Measurements from ENCODE around the gene PRPF18.

PRPF18 gene

DNA sequence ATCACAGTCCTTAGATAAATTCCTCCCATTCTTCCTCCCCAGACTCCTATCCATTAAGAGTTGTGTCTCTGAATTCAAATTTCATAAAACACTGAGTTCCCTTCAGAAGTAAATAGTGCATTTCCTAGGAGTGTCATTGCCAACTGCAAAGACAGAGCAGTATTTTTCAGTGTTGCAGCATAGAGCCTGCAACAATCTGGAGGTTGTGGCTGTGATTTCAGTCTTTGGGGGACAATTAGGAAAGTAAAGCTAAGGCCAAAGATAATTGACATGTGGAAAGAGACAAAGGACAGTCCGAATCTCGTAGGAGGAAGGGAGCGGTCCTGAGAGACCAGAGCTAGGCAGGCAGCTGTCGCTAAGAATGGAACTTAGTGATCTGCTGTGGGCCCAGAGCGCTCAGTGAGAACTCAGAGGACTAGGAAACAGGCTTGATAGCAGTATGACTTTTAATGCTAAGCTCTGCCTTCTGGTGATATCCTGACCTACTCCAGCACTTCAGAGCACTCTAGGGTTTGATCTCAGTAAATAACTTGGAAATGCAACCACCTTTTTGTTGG lies 46.2 kb downstream of the PRPF18 start:
- TF ChIP-seq, protein P1, sequence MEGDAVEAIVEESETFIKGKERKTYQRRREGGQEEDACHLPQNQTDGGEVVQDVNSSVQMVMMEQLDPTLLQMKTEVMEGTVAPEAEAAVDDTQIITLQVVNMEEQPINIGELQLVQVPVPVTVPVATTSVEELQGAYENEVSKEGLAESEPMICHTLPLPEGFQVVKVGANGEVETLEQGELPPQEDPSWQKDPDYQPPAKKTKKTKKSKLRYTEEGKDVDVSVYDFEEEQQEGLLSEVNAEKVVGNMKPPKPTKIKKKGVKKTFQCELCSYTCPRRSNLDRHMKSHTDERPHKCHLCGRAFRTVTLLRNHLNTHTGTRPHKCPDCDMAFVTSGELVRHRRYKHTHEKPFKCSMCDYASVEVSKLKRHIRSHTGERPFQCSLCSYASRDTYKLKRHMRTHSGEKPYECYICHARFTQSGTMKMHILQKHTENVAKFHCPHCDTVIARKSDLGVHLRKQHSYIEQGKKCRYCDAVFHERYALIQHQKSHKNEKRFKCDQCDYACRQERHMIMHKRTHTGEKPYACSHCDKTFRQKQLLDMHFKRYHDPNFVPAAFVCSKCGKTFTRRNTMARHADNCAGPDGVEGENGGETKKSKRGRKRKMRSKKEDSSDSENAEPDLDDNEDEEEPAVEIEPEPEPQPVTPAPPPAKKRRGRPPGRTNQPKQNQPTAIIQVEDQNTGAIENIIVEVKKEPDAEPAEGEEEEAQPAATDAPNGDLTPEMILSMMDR (IDR thresholded peaks at IDR 0.05): no peak

DNA sequence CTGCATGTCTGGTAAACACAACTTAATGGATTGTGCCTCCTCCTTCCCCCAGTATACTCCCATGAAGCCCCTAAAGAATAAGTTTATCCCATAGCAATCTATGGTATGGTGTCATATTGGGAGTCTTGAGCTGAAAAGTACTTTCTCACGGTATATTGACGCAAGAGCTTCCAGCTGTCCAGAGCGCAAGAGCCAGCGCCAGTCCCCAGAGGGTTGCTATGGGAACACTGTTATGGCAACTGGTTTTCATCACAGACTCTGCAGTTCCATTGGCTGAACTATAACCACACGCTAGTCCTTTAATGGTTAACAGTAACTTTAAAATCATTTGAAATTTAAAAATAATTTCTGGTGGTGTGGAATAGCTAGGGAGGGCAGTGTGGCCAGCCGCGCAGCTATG lies 46.9 kb downstream of the PRPF18 start:
- TF ChIP-seq, protein P1 (IDR thresholded peaks at IDR 0.05): no peak

DNA sequence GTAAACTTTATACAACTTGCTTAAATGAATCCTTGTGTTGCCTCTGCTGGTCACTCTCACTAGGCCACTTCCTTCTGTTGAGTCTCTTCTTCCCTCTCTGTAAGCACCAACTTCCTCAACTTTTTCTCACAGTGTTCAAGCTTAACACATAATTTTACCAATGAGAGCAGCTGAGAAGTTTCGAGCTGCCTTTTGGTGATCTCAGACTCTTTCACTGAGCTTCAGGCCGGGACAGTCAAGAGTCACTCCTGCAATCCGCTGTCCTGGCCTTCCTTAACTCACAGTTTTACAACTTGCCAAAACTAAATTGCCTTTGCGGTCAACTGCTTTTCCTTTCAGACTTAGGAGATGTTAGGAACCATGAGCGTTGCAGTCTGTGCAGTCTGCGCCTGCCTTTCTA lies 47.4 kb downstream of the PRPF18 start:
- TF ChIP-seq, protein P1 (IDR thresholded peaks at IDR 0.05): no peak

DNA sequence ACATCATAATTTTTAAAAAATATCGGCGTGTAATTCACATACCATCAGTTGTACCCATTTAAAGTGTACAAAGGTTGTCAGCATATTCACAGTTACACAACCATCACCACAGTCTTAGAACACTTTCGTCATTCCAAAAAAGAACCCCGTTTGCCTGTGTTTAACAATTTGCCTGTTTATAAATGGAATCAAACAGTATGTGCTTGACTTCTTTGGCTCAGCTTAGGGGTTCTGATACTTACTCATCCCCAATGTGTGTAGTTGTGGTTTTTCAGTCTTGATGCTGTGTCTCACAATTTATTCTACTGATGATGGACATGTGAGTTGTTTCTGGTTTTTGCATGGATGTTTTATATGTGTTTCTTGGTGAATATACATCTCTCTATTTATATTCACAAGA lies 50.0 kb downstream of the PRPF18 start:
- TF ChIP-seq, protein P1 (IDR thresholded peaks at IDR 0.05): no peak

DNA sequence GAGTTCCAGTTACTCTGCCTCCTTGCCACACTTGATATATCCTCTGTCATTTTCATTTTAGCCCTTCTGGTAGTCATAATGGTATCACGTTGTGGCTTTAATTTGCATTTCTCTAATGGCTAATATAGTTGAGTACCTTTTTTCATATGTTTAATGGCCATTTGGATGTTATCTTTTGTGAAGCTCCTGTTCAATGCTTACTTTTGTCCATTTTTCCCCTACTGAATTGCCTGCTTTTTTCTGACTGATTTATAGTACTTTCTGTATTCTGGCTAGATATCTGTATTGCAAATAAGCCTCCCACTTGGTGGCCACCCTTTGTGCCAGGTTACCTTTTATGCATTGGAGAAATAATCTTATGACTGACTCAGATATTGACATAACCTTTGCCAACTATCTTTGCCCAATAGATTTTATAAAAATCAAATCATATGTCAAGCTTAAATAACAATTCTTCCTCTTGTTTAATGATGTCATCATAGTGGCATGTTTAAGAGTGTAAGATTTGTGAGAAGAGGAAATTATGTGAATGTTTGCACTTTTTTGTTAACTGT lies 50.6 kb downstream of the PRPF18 start:
- TF ChIP-seq, protein P1 (IDR thresholded peaks at IDR 0.05): no peak

DNA sequence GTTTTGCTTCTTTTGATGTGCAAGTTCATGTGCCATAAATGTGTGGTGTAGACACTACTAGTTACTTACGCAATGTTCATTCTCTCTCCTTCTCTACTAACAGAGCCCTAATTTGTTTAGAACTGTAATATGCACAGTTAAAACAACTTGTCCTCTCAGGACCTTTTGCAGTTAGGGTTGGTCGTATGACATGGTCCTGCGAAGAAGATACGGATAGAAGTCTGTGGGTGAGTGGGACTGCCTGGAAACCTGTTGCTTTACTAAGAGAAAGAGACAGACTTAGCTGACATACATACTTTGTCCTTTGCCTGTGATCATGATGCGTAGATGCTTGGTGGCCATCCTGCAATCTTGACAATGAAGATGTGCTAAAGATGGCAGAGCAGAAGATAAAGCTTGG lies 51.1 kb downstream of the PRPF18 start:
- TF ChIP-seq, protein P1 (IDR thresholded peaks at IDR 0.05): no peak

DNA sequence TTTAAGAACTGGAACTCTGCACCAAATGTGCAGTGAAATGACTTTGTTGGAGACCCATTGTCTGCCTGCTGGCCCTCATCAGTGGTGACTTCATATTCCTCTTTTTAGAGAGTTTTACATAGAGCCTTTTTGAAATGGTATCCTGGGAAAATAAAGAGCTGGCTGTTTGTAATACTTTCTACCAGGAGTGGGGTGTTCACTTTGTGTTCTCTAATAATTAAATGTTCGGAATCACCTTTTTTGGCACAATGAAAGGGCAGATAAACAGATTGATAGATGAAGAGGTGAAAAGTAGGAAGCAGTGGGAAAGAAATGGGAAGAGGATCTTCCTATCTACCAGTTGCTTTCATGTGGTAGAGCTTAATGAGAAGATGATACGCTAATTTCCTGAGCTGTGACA lies 55.5 kb downstream of the PRPF18 start:
- TF ChIP-seq, protein P1 (IDR thresholded peaks at IDR 0.05): no peak

DNA sequence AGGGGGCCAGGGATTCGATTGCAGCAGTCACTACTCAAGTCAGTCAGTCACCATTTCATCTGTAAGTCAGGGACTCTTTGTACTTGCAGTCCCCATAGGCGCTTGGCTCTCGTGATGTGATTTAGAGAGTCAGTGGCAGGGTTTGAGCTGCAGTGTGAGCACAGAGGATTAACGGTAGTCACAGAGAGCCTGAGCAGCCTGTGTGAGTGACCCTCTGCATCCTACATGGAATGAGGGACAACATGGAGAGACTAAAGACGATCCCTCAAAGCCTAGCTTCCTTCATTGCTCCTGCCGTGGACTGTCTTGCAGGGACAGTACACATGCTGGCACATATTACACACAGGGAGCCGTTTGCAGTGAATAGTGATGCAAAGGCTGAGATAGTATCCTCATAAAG lies 56.3 kb downstream of the PRPF18 start:
- TF ChIP-seq, protein P1 (IDR thresholded peaks at IDR 0.05): no peak

Data from LNCAP (cell line).